Erythroblast (primary cell): ENCODE results near the gene PDZD7.

Source experiments
- GATA1 ChIP-seq: IDR thresholded peaks from 2 replicates; pipeline ENCODE4 v1.6.1; 2011; ENCODE audit warnings: low read depth, mild to moderate bottlenecking, control low read depth, low read length, moderate library complexity
- POLR2A ChIP-seq: IDR thresholded peaks from 2 replicates; pipeline ENCODE4 v1.6.1; 2011; ENCODE audit warnings: mild to moderate bottlenecking, low read length

GRCh38 chr10:101065481-101066145, 34.7 kb upstream of the PDZD7 start:
- TF ChIP-seq POLR2A (no peak), GATA1 (no peak)
